Prostate gland (tissue), 2 donors: ENCODE measurements around the gene SPRR2E. TPM values are rescaled to one million over a fixed set of nuclear protein-coding genes. Genes with fewer than 3 reads are reported as not detected.
"Not testable (repeated sequence)": the region's sequence is repeated elsewhere in the genome, so short reads cannot be mapped to it uniquely, and the experiment has no call there.

Source experiments
- DNase-seq: peaks from one replicate; pipeline ENCODE4 v3.0.0-alpha.2; 2019; ENCODE audit warnings: low spot score
- H3K27ac ChIP-seq, 2 donors: fragments of 200-600 bp; sonication (generic); 2 replicates each; pipeline ENCODE4 v1.5.1; 2017 to 2019
- H3K27me3 ChIP-seq: fragments of 200-600 bp; sonication (generic); replicated peaks from 2 replicates; pipeline ENCODE4 v1.5.1; 2019; ENCODE audit not compliant: insufficient read depth
- H3K36me3 ChIP-seq, 2 donors: fragments of 200-600 bp; sonication (generic); 1 replicate in 1 of 2; 2 replicates in 1 of 2; pipeline versions ENCODE4 v1.5.1 to v1.8.1; 2017 to 2019
- H3K4me1 ChIP-seq: fragments of 200-600 bp; sonication (generic); replicated peaks from 2 replicates; pipeline ENCODE4 v1.5.1; 2019
- H3K4me3 ChIP-seq, 2 donors: fragments of 200-600 bp; sonication (generic); 2 replicates each; pipeline ENCODE4 v1.5.1; 2017 to 2019
- H3K9me3 ChIP-seq: fragments of 200-600 bp; sonication (generic); 2 replicates; pipeline ENCODE4 v1.5.1; 2017
- POLR2A ChIP-seq: fragments of 450-650 bp; IDR thresholded peaks from one replicate; pipeline ENCODE4 v1.6.1; 2016; ENCODE audit warnings: antibody characterized with exemption, mild to moderate bottlenecking
- POLR2AphosphoS5 ChIP-seq: sonication (generic); formaldehyde crosslinking; IDR thresholded peaks from one replicate; pipeline ENCODE4 v1.6.1; 2017; ENCODE audit warnings: antibody characterized with exemption
- WGBS: methylation state at CpG from one replicate; pipeline ENCODE4 v1.1.5; 2018; 5-methylcytosine and 5-hydroxymethylcytosine counted together
- intact Hi-C: fragments of 100-400 bp; cut with DNase I; formaldehyde crosslinking; loops from one replicate; pipeline ENCODE4 v1.14.2; 2022
- total RNA-seq, 2 donors: library from RNA; depleted of rRNA; stranded (reverse); fragments of >200 nt; gene quantifications; one replicate each; pipeline ENCODE4 v1.1.0, GENCODE V29; 2016
- TF ChIP-seq, protein P1 (sequence below), 4 experiments: fragments of 200-600 bp in 2 of 4; fragments of 450-650 bp in 2 of 4; sonication (generic) in 2 of 4; IDR thresholded peaks; 1 replicate in 3 of 4; 2 replicates in 1 of 4; pipeline ENCODE4 v1.5.1; 2016 to 2019; ENCODE audit warnings: antibody characterized with exemption in 4 of 4, mild to moderate bottlenecking in 2 of 4, moderate library complexity in 2 of 4

SPRR2E gene
- total RNA-seq, 2 donors from 2014 or later = not detected

- no peaks in the 10 kb centered on the region for H3K4me1 ChIP-seq
- no peak for DNase-seq
- intact Hi-C loops = no loop called here
- H3K36me3 ChIP-seq = no peaks in the 10 kb centered on the region
- TF ChIP-seq POLR2A (no peak), POLR2AphosphoS5 (no peak)
- TF ChIP-seq, protein P1, sequence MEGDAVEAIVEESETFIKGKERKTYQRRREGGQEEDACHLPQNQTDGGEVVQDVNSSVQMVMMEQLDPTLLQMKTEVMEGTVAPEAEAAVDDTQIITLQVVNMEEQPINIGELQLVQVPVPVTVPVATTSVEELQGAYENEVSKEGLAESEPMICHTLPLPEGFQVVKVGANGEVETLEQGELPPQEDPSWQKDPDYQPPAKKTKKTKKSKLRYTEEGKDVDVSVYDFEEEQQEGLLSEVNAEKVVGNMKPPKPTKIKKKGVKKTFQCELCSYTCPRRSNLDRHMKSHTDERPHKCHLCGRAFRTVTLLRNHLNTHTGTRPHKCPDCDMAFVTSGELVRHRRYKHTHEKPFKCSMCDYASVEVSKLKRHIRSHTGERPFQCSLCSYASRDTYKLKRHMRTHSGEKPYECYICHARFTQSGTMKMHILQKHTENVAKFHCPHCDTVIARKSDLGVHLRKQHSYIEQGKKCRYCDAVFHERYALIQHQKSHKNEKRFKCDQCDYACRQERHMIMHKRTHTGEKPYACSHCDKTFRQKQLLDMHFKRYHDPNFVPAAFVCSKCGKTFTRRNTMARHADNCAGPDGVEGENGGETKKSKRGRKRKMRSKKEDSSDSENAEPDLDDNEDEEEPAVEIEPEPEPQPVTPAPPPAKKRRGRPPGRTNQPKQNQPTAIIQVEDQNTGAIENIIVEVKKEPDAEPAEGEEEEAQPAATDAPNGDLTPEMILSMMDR (IDR thresholded peaks at IDR 0.05) = no peak
- WGBS = 19% methylated on average over 3 of the region's 3 CpGs
- no peaks in the 10 kb centered on the region for H3K9me3 ChIP-seq
- no peaks in the 10 kb centered on the region for H3K27me3 ChIP-seq
- H3K27ac ChIP-seq = no peak overlapping the region
- no peak overlapping the region for H3K4me3 ChIP-seq
Observed at GRCh38 chr1:153119491-153119971, 25.2 kb upstream of the SPRR2E start.

DNA sequence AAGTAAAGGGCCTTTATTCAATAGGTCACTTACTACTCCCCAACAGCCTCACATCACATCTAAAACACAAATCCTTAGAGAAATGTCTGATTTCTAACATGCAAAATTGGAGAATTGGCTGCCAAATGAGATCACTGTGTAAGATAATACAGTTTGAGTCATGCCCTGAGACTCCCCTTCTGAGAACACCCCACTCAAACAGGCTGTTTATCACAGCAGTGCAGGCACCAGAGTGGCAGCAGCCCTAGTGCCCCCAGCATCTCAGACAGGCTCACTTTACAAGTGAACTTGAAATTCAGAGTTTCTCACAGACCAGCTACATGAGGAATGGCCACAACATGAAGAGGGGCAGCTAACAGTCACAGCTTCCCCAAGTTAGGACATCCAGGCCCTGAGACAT is 20.9 kb upstream of the SPRR2E start:
- H3K27ac ChIP-seq, H3K4me3 ChIP-seq, intact Hi-C loops, DNase-seq, H3K27me3 ChIP-seq, H3K36me3 ChIP-seq, H3K9me3 ChIP-seq, H3K4me1 ChIP-seq: not testable (repeated sequence)

GRCh38 chr1:153113416-153113815 is 19.1 kb upstream of the SPRR2E start, which contains the start of gene SPRR2F:
Gene SPRR2F, minus strand, starts transcription at chr1:153113516. Its CDS starts 783 bp downstream, at chr1:153112733.
- Histone ChIP-seq H3K4me3 (no peak within 1 kb of the TSS), H3K27me3 (no peaks in the 10 kb centered on the region), H3K36me3 (no peaks in the 10 kb centered on the region), H3K9me3 (no peaks in the 10 kb centered on the region), H3K4me1 (no peaks in the 10 kb centered on the region), H3K27ac (no peak within 1 kb of the TSS)
- TF ChIP-seq POLR2AphosphoS5 = no peak
- TF ChIP-seq, protein P1 (IDR thresholded peaks at IDR 0.05) = no peak
- TF ChIP-seq POLR2A = no peak
- no peak for DNase-seq
- 83% methylated on average over 3 of the region's 3 CpGs for WGBS
- intact Hi-C loops = no loop called here

- DNase-seq, H3K36me3 ChIP-seq, H3K4me1 ChIP-seq, H3K4me3 ChIP-seq, H3K27me3 ChIP-seq, intact Hi-C loops, H3K9me3 ChIP-seq, H3K27ac ChIP-seq: not testable (repeated sequence)
- WGBS = 67% methylated on average over 5 of the region's 5 CpGs
Observed at GRCh38 chr1:153112454-153112853, 18.1 kb upstream of the SPRR2E start.

DNA sequence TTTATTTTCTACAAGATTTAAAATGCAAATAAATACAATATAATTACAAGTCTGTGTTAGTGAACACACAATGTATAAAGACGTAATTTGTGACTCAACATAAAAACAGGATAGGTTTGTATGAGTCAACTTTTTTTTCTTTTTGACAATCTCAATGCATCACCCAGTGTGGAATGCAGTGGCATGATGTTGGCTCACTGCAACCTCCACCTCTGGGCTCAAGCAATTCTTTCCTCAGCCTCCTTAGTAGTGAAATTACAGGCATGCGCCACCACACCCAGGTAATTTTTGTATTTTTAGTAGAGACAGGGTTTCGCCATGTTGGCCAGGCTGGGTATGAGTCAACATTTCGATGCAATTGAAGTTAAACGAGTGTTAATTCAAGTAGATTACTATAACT is 5.9 kb upstream of the SPRR2E start:
- Histone ChIP-seq H3K9me3 (no peaks in the 10 kb centered on the region), H3K4me3 (no peak overlapping the region), H3K27me3 (no peaks in the 10 kb centered on the region), H3K36me3 (no peaks in the 10 kb centered on the region), H3K27ac (no peak overlapping the region), H3K4me1 (no peaks in the 10 kb centered on the region)
- TF ChIP-seq POLR2AphosphoS5 = no peak
- DNase-seq = no peak
- intact Hi-C loops = no loop called here
- 76% methylated on average over 5 of the region's 5 CpGs for WGBS

GRCh38 chr1:153099461-153100045 is 5.2 kb upstream of the SPRR2E start:
- Histone ChIP-seq H3K27ac (no peak overlapping the region), H3K9me3 (no peaks in the 10 kb centered on the region), H3K4me1 (no peaks in the 10 kb centered on the region), H3K36me3 (no peaks in the 10 kb centered on the region), H3K27me3 (no peaks in the 10 kb centered on the region), H3K4me3 (no peak overlapping the region)
- intact Hi-C loops = no loop called here
- no peak for DNase-seq
- WGBS = 87% methylated on average over 9 of the region's 9 CpGs
- no peak for TF ChIP-seq POLR2AphosphoS5
- no peak for TF ChIP-seq POLR2A
- TF ChIP-seq, protein P1 (IDR thresholded peaks at IDR 0.05) = no peak
